ENCODE results near the gene ATF7IP2.

ATF7IP2 gene

DNA sequence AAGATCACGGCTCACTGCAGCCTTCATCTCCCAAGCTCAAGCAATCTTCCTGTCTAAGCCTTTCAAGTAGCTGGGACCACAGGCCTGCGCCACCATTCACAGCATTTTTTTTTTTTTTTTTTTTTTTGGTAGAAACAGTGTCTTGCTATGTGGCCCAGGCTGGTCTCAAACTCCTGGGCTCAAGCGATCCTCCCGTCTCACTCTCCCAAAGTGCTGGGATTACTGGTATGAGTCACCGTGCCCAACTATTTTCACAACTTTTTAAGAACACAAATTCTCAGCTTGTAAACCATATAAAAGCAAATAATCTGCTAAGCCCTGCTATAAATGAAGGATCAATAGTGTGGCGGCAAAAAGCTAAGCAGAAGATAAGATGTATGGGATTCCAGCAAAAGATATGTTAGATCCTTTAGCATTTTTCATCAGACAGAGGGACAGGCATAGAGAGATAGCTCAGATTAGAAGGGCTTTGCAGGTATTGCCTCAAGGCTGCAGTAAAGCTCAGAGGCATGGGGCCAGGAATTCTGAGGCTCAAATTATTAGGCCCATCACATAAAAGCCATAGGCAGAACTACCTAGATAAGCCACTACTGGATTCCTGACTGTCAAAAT lies 139.5 kb downstream of the ATF7IP2 start:
- no peak for ATAC-seq
- TF ChIP-seq ZNF565 (CRISPR knock-in tag; conservative IDR thresholded peaks at IDR 0.05; ENCODE audit: low read depth) (no peak), BACH2 (CRISPR knock-in tag; IDR thresholded peaks at IDR 0.05; ENCODE audit: borderline replicate concordance) (no peak), OSR1 (CRISPR knock-in tag; IDR thresholded peaks at IDR 0.05) (no peak), RARB (CRISPR knock-in tag; IDR thresholded peaks at IDR 0.05) (no peak), ZNF70 (CRISPR knock-in tag; IDR thresholded peaks at IDR 0.05) (no peak), GLIS3 (CRISPR knock-in tag; IDR thresholded peaks at IDR 0.05) (no peak), TOX (CRISPR knock-in tag; IDR thresholded peaks at IDR 0.05; ENCODE audit: borderline replicate concordance) (no peak), ZFP3 (CRISPR knock-in tag; IDR thresholded peaks at IDR 0.05) (no peak), ESRRG (CRISPR knock-in tag; IDR thresholded peaks at IDR 0.05) (no peak), PPARA (CRISPR knock-in tag; IDR thresholded peaks at IDR 0.05; ENCODE audit: borderline replicate concordance) (no peak), ZC3H10 (CRISPR knock-in tag; IDR thresholded peaks at IDR 0.05) (no peak), CSDC2 (CRISPR knock-in tag; IDR thresholded peaks at IDR 0.05) (no peak), ZFP30 (CRISPR knock-in tag; IDR thresholded peaks at IDR 0.05) (no peak), TCF4 (CRISPR knock-in tag; IDR thresholded peaks at IDR 0.05; ENCODE audit: borderline replicate concordance) (no peak), ZNF8 (CRISPR knock-in tag; IDR thresholded peaks at IDR 0.05) (no peak), SNAI2 (CRISPR knock-in tag; IDR thresholded peaks at IDR 0.05) (no peak), POU6F1 (CRISPR knock-in tag; IDR thresholded peaks at IDR 0.05; ENCODE audit: borderline replicate concordance, low read depth) (no peak)
- TF ChIP-seq, protein P1, sequence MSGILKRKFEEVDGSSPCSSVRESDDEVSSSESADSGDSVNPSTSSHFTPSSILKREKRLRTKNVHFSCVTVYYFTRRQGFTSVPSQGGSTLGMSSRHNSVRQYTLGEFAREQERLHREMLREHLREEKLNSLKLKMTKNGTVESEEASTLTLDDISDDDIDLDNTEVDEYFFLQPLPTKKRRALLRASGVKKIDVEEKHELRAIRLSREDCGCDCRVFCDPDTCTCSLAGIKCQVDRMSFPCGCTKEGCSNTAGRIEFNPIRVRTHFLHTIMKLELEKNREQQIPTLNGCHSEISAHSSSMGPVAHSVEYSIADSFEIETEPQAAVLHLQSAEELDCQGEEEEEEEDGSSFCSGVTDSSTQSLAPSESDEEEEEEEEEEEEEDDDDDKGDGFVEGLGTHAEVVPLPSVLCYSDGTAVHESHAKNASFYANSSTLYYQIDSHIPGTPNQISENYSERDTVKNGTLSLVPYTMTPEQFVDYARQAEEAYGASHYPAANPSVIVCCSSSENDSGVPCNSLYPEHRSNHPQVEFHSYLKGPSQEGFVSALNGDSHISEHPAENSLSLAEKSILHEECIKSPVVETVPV (CRISPR knock-in tag; IDR thresholded peaks at IDR 0.05): no peak
- TF ChIP-seq, protein P2, sequence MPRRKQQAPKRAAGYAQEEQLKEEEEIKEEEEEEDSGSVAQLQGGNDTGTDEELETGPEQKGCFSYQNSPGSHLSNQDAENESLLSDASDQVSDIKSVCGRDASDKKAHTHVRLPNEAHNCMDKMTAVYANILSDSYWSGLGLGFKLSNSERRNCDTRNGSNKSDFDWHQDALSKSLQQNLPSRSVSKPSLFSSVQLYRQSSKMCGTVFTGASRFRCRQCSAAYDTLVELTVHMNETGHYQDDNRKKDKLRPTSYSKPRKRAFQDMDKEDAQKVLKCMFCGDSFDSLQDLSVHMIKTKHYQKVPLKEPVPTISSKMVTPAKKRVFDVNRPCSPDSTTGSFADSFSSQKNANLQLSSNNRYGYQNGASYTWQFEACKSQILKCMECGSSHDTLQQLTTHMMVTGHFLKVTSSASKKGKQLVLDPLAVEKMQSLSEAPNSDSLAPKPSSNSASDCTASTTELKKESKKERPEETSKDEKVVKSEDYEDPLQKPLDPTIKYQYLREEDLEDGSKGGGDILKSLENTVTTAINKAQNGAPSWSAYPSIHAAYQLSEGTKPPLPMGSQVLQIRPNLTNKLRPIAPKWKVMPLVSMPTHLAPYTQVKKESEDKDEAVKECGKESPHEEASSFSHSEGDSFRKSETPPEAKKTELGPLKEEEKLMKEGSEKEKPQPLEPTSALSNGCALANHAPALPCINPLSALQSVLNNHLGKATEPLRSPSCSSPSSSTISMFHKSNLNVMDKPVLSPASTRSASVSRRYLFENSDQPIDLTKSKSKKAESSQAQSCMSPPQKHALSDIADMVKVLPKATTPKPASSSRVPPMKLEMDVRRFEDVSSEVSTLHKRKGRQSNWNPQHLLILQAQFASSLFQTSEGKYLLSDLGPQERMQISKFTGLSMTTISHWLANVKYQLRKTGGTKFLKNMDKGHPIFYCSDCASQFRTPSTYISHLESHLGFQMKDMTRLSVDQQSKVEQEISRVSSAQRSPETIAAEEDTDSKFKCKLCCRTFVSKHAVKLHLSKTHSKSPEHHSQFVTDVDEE (CRISPR knock-in tag; IDR thresholded peaks at IDR 0.05): no peak
- TF ChIP-seq, protein P3, sequence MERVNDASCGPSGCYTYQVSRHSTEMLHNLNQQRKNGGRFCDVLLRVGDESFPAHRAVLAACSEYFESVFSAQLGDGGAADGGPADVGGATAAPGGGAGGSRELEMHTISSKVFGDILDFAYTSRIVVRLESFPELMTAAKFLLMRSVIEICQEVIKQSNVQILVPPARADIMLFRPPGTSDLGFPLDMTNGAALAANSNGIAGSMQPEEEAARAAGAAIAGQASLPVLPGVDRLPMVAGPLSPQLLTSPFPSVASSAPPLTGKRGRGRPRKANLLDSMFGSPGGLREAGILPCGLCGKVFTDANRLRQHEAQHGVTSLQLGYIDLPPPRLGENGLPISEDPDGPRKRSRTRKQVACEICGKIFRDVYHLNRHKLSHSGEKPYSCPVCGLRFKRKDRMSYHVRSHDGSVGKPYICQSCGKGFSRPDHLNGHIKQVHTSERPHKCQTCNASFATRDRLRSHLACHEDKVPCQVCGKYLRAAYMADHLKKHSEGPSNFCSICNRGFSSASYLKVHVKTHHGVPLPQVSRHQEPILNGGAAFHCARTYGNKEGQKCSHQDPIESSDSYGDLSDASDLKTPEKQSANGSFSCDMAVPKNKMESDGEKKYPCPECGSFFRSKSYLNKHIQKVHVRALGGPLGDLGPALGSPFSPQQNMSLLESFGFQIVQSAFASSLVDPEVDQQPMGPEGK (CRISPR knock-in tag; IDR thresholded peaks at IDR 0.05; ENCODE audit: borderline replicate concordance): no peak

DNA sequence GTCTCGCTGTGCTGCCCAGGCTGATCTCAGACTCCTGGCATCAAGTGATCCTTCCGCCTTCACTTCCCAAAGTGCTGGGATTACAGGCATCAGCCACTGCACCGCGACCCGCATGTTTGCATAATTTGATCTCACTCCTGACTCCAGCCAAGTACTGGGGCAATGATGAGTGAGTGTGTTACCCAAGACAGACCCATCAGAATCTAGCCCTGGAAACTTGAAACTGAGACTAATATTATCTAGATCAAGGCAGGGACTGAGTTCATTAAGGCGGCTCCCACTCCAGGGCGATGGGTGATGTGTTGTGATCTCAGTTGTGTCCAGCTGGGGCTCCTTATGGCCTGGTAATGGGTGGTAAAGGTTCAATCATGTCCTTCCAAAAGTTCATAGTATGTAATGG lies 141.1 kb downstream of the ATF7IP2 start:
- TF ChIP-seq GLIS3 (CRISPR knock-in tag; IDR thresholded peaks at IDR 0.05) (no peak), ZNF565 (CRISPR knock-in tag; conservative IDR thresholded peaks at IDR 0.05; ENCODE audit: low read depth) (no peak), SNAI2 (CRISPR knock-in tag; IDR thresholded peaks at IDR 0.05) (no peak), ESRRG (CRISPR knock-in tag; IDR thresholded peaks at IDR 0.05) (no peak), OSR1 (CRISPR knock-in tag; IDR thresholded peaks at IDR 0.05) (no peak), CSDC2 (CRISPR knock-in tag; IDR thresholded peaks at IDR 0.05) (no peak)
- TF ChIP-seq, protein P1 (CRISPR knock-in tag; IDR thresholded peaks at IDR 0.05): no peak
- ATAC-seq: no peak

DNA sequence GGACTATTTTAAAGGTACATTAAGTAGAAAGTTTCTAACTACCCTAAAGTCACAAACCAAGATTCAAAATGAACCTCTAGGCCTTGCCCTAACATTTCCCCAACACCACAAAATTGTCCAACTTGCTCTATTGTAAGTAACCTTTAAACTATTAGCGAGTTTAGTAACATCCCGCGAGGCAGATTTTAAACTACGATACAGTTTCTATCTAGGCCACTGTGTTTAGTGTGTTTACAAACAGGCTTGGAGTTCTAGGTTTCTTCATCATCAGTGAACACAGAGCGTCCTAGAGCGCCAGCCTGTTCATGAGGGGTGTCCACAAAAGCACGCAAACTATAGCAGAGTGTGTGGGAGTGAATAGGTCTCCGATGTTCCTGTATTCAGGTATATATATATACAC lies 142.8 kb downstream of the ATF7IP2 start:
- TF ChIP-seq, protein P1 (CRISPR knock-in tag; IDR thresholded peaks at IDR 0.05): no peak
- TF ChIP-seq POU6F1 (CRISPR knock-in tag; IDR thresholded peaks at IDR 0.05; ENCODE audit: borderline replicate concordance, low read depth) (no peak), ZC3H10 (CRISPR knock-in tag; IDR thresholded peaks at IDR 0.05) (no peak), CSDC2 (CRISPR knock-in tag; IDR thresholded peaks at IDR 0.05) (no peak), GLIS3 (CRISPR knock-in tag; IDR thresholded peaks at IDR 0.05) (no peak), ESRRG (CRISPR knock-in tag; IDR thresholded peaks at IDR 0.05) (no peak)
- TF ChIP-seq, protein P3 (CRISPR knock-in tag; IDR thresholded peaks at IDR 0.05; ENCODE audit: borderline replicate concordance): no peak
- no peak for ATAC-seq
